MM.1S (cell line): ENCODE results near the gene ANKRD12.
A peak's percentile ranks its signal among the peaks of the same experiment; 100 is the strongest.

Experiments used
- DNase-seq: peaks from one replicate; pipeline ENCODE4 v3.0.0-alpha.2; 2015
- H2AFZ ChIP-seq: fragments of 300-600 bp; sonication (generic); 2 replicates; pipeline ENCODE4 v1.6.0; 2016; ENCODE audit warnings: antibody characterized with exemption, low read length
- H3F3A ChIP-seq: fragments of 300-600 bp; sonication (generic); 2 replicates; pipeline ENCODE4 v1.6.1; 2016; ENCODE audit warnings: mild to moderate bottlenecking, antibody characterized with exemption, low read length, moderate library complexity, mixed read lengths; ENCODE audit not compliant: insufficient read depth
- H3K27ac ChIP-seq: fragments of 300-600 bp; sonication (generic); 2 replicates; pipeline ENCODE4 v1.5.1; 2016; ENCODE audit warnings: mild to moderate bottlenecking, low read length
- H3K27me3 ChIP-seq: fragments of 300-600 bp; sonication (generic); replicated peaks from 2 replicates; pipeline ENCODE4 v1.6.0; 2016; ENCODE audit warnings: low read length; ENCODE audit not compliant: insufficient read depth
- H3K36me3 ChIP-seq: fragments of 300-600 bp; sonication (generic); replicated peaks from 2 replicates; pipeline ENCODE4 v1.6.1; 2016; ENCODE audit warnings: mild to moderate bottlenecking, low read length, mixed read lengths; ENCODE audit not compliant: insufficient read depth
- H3K4me1 ChIP-seq: fragments of 300-600 bp; sonication (generic); 2 replicates; pipeline ENCODE4 v1.6.1; 2016; ENCODE audit warnings: low read length, mixed read lengths
- H3K4me2 ChIP-seq: fragments of 300-600 bp; sonication (generic); 2 replicates; pipeline ENCODE4 v1.6.0; 2016; ENCODE audit warnings: low read depth, low read length
- H3K4me3 ChIP-seq: fragments of 300-600 bp; sonication (generic); 2 replicates; pipeline ENCODE4 v1.5.1; 2016; ENCODE audit warnings: low read length, mixed read lengths
- H3K79me2 ChIP-seq: fragments of 300-600 bp; sonication (generic); 2 replicates; pipeline ENCODE4 v1.6.1; 2016; ENCODE audit warnings: mixed run types, low read length, mixed read lengths
- H3K9ac ChIP-seq: fragments of 300-600 bp; sonication (generic); 2 replicates; pipeline ENCODE4 v1.6.1; 2016; ENCODE audit warnings: low read length, mixed read lengths
- H3K9me2 ChIP-seq: fragments of 300-600 bp; sonication (generic); replicated peaks from 2 replicates; pipeline ENCODE4 v1.6.1; 2016; ENCODE audit warnings: mild to moderate bottlenecking, low read length, mixed read lengths; ENCODE audit not compliant: insufficient read depth
- H3K9me3 ChIP-seq: fragments of 300-600 bp; sonication (generic); replicated peaks from 2 replicates; pipeline ENCODE4 v1.6.1; 2016; ENCODE audit warnings: mild to moderate bottlenecking, low read length, mixed read lengths; ENCODE audit not compliant: insufficient read depth
- H4K20me1 ChIP-seq: fragments of 300-600 bp; sonication (generic); 2 replicates; pipeline ENCODE4 v1.6.1; 2016; ENCODE audit warnings: mild to moderate bottlenecking, low read length, moderate library complexity, mixed read lengths; ENCODE audit not compliant: insufficient read depth
- CTCF ChIP-seq: fragments of 300-600 bp; sonication (generic); IDR thresholded peaks from 2 replicates; pipeline ENCODE4 v1.5.1; 2016; ENCODE audit warnings: antibody characterized with exemption, low read length, mixed read lengths
- EZH2 ChIP-seq: fragments of 300-600 bp; sonication (generic); optimal IDR thresholded peaks from 2 replicates; pipeline ENCODE3; 2017; ENCODE audit warnings: low read depth, mild to moderate bottlenecking, antibody characterized with exemption, low read length, mixed read lengths
- EZH2phosphoT487 ChIP-seq: fragments of 300-600 bp; sonication (generic); IDR thresholded peaks from 2 replicates; pipeline ENCODE4 v1.6.1; 2018; ENCODE audit warnings: antibody characterized with exemption, low read length

Gene ANKRD12

GRCh38 chr18:9137168-9138066, 836 bp downstream of the ANKRD12 start:
- H3K9ac ChIP-seq = peak overlapping the region; percentile 96
- 0 out of 2 replicates have a peak, but pooled peaks cover 5% of the 10 kb centered on the region for H4K20me1 ChIP-seq
- peaks cover 92% of the 10 kb centered on the region for H3K79me2 ChIP-seq
- peak overlapping the region; percentile 89 for H3K4me3 ChIP-seq
- DNase-seq = peak; percentile 67
- TF ChIP-seq EZH2 (no peak), CTCF (no peak), EZH2phosphoT487 (no peak)
- H3K27ac ChIP-seq = peak overlapping the region; percentile 97
- no peaks in the 10 kb centered on the region for H3K27me3 ChIP-seq
- no peaks in the 10 kb centered on the region for H3K9me2 ChIP-seq
- no peak overlapping the region for H2AFZ ChIP-seq
- peaks cover 89% of the 10 kb centered on the region for H3F3A ChIP-seq
- peak overlapping the region; percentile 86; the same call in 1 of the 2 replicates for H3K4me2 ChIP-seq
- H3K9me3 ChIP-seq = no peaks in the 10 kb centered on the region
- peaks cover 14% of the 10 kb centered on the region for H3K4me1 ChIP-seq
- peaks cover 27% of the 10 kb centered on the region; the same call in 1 of the 2 replicates for H3K36me3 ChIP-seq

GRCh38 chr18:9139400-9140039, 2.9 kb downstream of the ANKRD12 start:
- H3K4me3 ChIP-seq = peak overlapping the region; percentile 89
- no peak overlapping the region for H2AFZ ChIP-seq
- TF ChIP-seq EZH2phosphoT487 (no peak), CTCF (no peak), EZH2 (no peak)
- H3K4me2 ChIP-seq = peak overlapping the region; percentile 86
- peaks cover 11% of the 10 kb centered on the region; the same call in 1 of the 2 replicates for H3K4me1 ChIP-seq
- peak overlapping the region; percentile 93 for H3K27ac ChIP-seq
- H3K27me3 ChIP-seq = no peaks in the 10 kb centered on the region
- peaks cover 26% of the 10 kb centered on the region; the same call in 1 of the 2 replicates for H3K36me3 ChIP-seq
- H4K20me1 ChIP-seq = 0 out of 2 replicates have a peak, but pooled peaks cover 5% of the 10 kb centered on the region
- peaks cover 88% of the 10 kb centered on the region for H3F3A ChIP-seq
- DNase-seq = no peak
- H3K9me3 ChIP-seq = no peaks in the 10 kb centered on the region
- no peaks in the 10 kb centered on the region for H3K9me2 ChIP-seq
- H3K79me2 ChIP-seq = peaks cover 92% of the 10 kb centered on the region
- peak overlapping the region; percentile 96 for H3K9ac ChIP-seq

GRCh38 chr18:9140381-9140780, 3.8 kb downstream of the ANKRD12 start:
- Histone ChIP-seq H3K4me1 (peaks cover 15% of the 10 kb centered on the region), H3F3A (peaks cover 86% of the 10 kb centered on the region), H3K4me2 (peak overlapping the region; percentile 86), H3K9me3 (no peaks in the 10 kb centered on the region), H3K4me3 (peak overlapping the region; percentile 89), H2AFZ (no peak overlapping the region), H3K9me2 (no peaks in the 10 kb centered on the region), H3K9ac (peak overlapping the region; percentile 96), H4K20me1 (peaks cover 8% of the 10 kb centered on the region; the same call in 1 of the 2 replicates), H3K27me3 (no peaks in the 10 kb centered on the region), H3K79me2 (peaks cover 92% of the 10 kb centered on the region), H3K27ac (peak overlapping the region; percentile 93), H3K36me3 (peaks cover 26% of the 10 kb centered on the region; the same call in 1 of the 2 replicates)
- no peak for DNase-seq
- TF ChIP-seq EZH2phosphoT487 = no peak
- TF ChIP-seq EZH2 = no peak
- no peak for TF ChIP-seq CTCF
